NOMO-1 (cell line): ENCODE results near the gene ASMT.
"Not testable (repeated sequence)": the region's sequence is repeated elsewhere in the genome, so short reads cannot be mapped to it uniquely, and the experiment has no call there.

ENCODE experiments used
- DNase-seq, 2 experiments: peaks; one replicate each; lab custom pipeline; 2025; ENCODE audit not compliant: unreplicated experiment in 2 of 2; lab: John Stamatoyannopoulos, UW

Gene ASMT

GRCh38 chrX:1597345-1598020 lies 17.4 kb upstream of the ASMT start:
- no peak for DNase-seq

- no peak for DNase-seq
These were observed 16.6 kb upstream of the ASMT start for GRCh38 chrX:1598021-1598875.

- DNase-seq, result no peak
These were observed 15.7 kb upstream of the ASMT start for GRCh38 chrX:1598876-1599790.

GRCh38 chrX:1599791-1600405 lies 15.0 kb upstream of the ASMT start:
- DNase-seq, result no peak

- no peak for DNase-seq
These were observed 14.3 kb upstream of the ASMT start for GRCh38 chrX:1600406-1601050.

GRCh38 chrX:1601051-1601767 lies 13.7 kb upstream of the ASMT start:
- DNase-seq, result no peak

GRCh38 chrX:1601768-1602085 lies 13.1 kb upstream of the ASMT start:
- no peak for DNase-seq

GRCh38 chrX:1602299-1602698 lies 12.6 kb upstream of the ASMT start:
- no peak for DNase-seq

GRCh38 chrX:1606496-1606895 lies 8.4 kb upstream of the ASMT start:
- no peak for DNase-seq

GRCh38 chrX:1609311-1609710 lies 5.5 kb upstream of the ASMT start:
- DNase-seq, result no peak

- DNase-seq, result no peak
These were observed 5.1 kb upstream of the ASMT start for GRCh38 chrX:1609762-1610161.

GRCh38 chrX:1610166-1610565 lies 4.7 kb upstream of the ASMT start:
- no peak for DNase-seq

- DNase-seq, result no peak
These were observed 4.1 kb upstream of the ASMT start for GRCh38 chrX:1610736-1611135.

GRCh38 chrX:1612641-1613286 lies 2.1 kb upstream of the ASMT start:
- no peak for DNase-seq

- DNase-seq, result no peak
These were observed 3.8 kb downstream of the ASMT start for GRCh38 chrX:1618689-1619088.

- no peak for DNase-seq
These were observed 8.8 kb downstream of the ASMT start for GRCh38 chrX:1623691-1624090.

- DNase-seq, result not testable (repeated sequence)
These were observed 9.4 kb downstream of the ASMT start for GRCh38 chrX:1624158-1624860.

GRCh38 chrX:1624861-1625215 lies 10.0 kb downstream of the ASMT start:
- not testable (repeated sequence) for DNase-seq

GRCh38 chrX:1629244-1629643 lies 14.4 kb downstream of the ASMT start:
- DNase-seq, result no peak
